Spleen (tissue), 11 donors: ENCODE measurements around the gene PRSS27. TPM values are rescaled to one million over a fixed set of nuclear protein-coding genes. Genes with fewer than 3 reads are reported as not detected.
A peak's percentile ranks its signal among the peaks of the same experiment; 100 is the strongest.

Experiments
- DNase-seq: peaks from one replicate; pipeline ENCODE4 v3.0.0-alpha.2; 2020
- H3K27ac ChIP-seq, 8 donors: fragments of 200-600 bp; sonication (generic) in 7 of 8; 1 replicate in 4 of 8; 2 replicates in 4 of 8; pipeline versions ENCODE4 v1.5.0 to v1.8.0; 2016 to 2021; ENCODE audit warnings: inconsistent platforms in 4 of 8, mild to moderate bottlenecking in 4 of 8, moderate library complexity in 1 of 8
- H3K27me3 ChIP-seq, 7 donors: fragments of 200-600 bp; sonication (generic) in 6 of 7; replicated peaks in 1 of 7; 1 replicate in 4 of 7; 2 replicates in 3 of 7; pipeline versions ENCODE4 v1.5.0 to v1.8.0; 2016 to 2021; ENCODE audit warnings: inconsistent platforms in 3 of 7, mild to moderate bottlenecking in 1 of 7
- H3K36me3 ChIP-seq, 6 donors: fragments of 200-600 bp; sonication (generic) in 5 of 6; 1 replicate in 4 of 6; 2 replicates in 2 of 6; pipeline versions ENCODE4 v1.5.0 to v1.8.0; 2016 to 2021; ENCODE audit warnings: inconsistent platforms in 2 of 6
- H3K4me1 ChIP-seq, 6 donors: fragments of 200-600 bp; sonication (generic) in 5 of 6; 1 replicate in 3 of 6; 2 replicates in 3 of 6; pipeline versions ENCODE4 v1.5.0 to v1.8.0; 2016 to 2021; ENCODE audit warnings: inconsistent platforms in 3 of 6
- H3K4me3 ChIP-seq, 8 donors: fragments of 200-600 bp; sonication (generic) in 7 of 8; 1 replicate in 4 of 8; 2 replicates in 4 of 8; pipeline versions ENCODE4 v1.5.0 to v1.8.0; 2016 to 2021; ENCODE audit warnings: inconsistent platforms in 4 of 8, mild to moderate bottlenecking in 4 of 8, moderate library complexity in 2 of 8
- H3K9me3 ChIP-seq, 8 donors: fragments of 200-600 bp; sonication (generic) in 7 of 8; 1 replicate in 4 of 8; 2 replicates in 4 of 8; pipeline versions ENCODE4 v1.5.0 to v1.8.0; 2016 to 2021; ENCODE audit warnings: inconsistent platforms in 4 of 8
- POLR2A ChIP-seq, 3 donors: fragments of 450-650 bp; IDR thresholded peaks; one replicate each; pipeline ENCODE4 v1.5.1; 2017; ENCODE audit warnings: antibody characterized with exemption in 3 of 3, mild to moderate bottlenecking in 1 of 3
- POLR2AphosphoS5 ChIP-seq, 3 donors: sonication (generic); formaldehyde crosslinking; IDR thresholded peaks; one replicate each; pipeline ENCODE4 v1.5.1; 2017; ENCODE audit warnings: antibody characterized with exemption in 3 of 3
- WGBS, 5 donors: extraction: QIAGEN DNeasy Blood & Tissue Kit in 3 of 5; methylation state at CpG; one replicate each; pipeline versions ENCODE4 v1.1.5 to v1.1.7; 2013 to 2018; 5-methylcytosine and 5-hydroxymethylcytosine counted together
- intact Hi-C: fragments of 100-400 bp; cut with DNase I; formaldehyde crosslinking; loops from one replicate; pipeline ENCODE4 v1.15.0; 2023; ENCODE audit warnings: low total_unique reads
- polyA plus RNA-seq, 3 donors: library from polyadenylated mRNA; stranded (reverse); fragments of 200-250 nt; gene quantifications; one replicate each; pipeline ENCODE4 v1.2.1, GENCODE V29; 2013
- total RNA-seq, 7 donors: library from RNA; depleted of rRNA in 3 of 7; stranded (reverse); fragments of >200 nt in 3 of 7; fragmentation: NEBNext Ultra II Directional in 4 of 7; extraction: Animal tissue kit (Norgen Biotek cat#: 25700) in 4 of 7; gene quantifications; one replicate each; pipeline versions ENCODE4 v1.1.0 to v1.2.1, GENCODE V29; 2016 to 2021
- TF ChIP-seq, protein P1 (sequence below), 11 experiments: fragments of 200-600 bp in 7 of 11; fragments of 450-650 bp in 4 of 11; sonication (generic) in 4 of 11; IDR thresholded peaks in 8 of 11; conservative IDR thresholded peaks in 3 of 11; 1 replicate in 7 of 11; 2 replicates in 4 of 11; pipeline versions ENCODE4 v1.4.0 to v1.8.0; 2016 to 2021; ENCODE audit warnings: antibody characterized with exemption in 11 of 11, inconsistent platforms in 4 of 11, mild to moderate bottlenecking in 1 of 11
- donor health status: healthy with polysubstance abuse.
- donor health status: DM: no; HTN: no; CAD: no; lungs with moderate emphysema.
- donor health status: DM: no; HTN: no; CAD: no.
- donor health status: Bipolar disorder and iron deficiency.
- donor health status: healthy.
- donor health status: DM: no; HTN: no; CAD: no.
- donor health status: DM: yes; HTN: yes; CAD: no.

PRSS27 gene
- total and polyA plus RNA-seq, 10 donors, result 0.84 to 2.1 (median 1.2) TPM

GRCh38 chr16:2751577-2752034 lies 31.6 kb upstream of the PRSS27 start:
- DNase-seq, result peak; percentile 87
- Histone ChIP-seq H3K36me3 (peaks cover 0 to 6% (median 0%) of the 10 kb centered on the region in 6 donors), H3K9me3 (no peaks in the 10 kb centered on the region), H3K27me3 (no peaks in the 10 kb centered on the region), H3K27ac (peak overlapping the region; percentile 98 to 100 (median 100)), H3K4me1 (peaks cover 30 to 51% (median 44%) of the 10 kb centered on the region in 6 donors), H3K4me3 (peak overlapping the region; percentile 63 to 97 (median 86))
- WGBS, 5 donors, result 54 to 71% (median 59%) methylated on average over 19 to 23 of the region's 23 CpGs
- intact Hi-C loops, result no loop called here
- TF ChIP-seq POLR2A (IDR thresholded peaks at IDR 0.05) (no peak), POLR2AphosphoS5 (IDR thresholded peaks at IDR 0.05) (no peak)
- TF ChIP-seq, protein P1, sequence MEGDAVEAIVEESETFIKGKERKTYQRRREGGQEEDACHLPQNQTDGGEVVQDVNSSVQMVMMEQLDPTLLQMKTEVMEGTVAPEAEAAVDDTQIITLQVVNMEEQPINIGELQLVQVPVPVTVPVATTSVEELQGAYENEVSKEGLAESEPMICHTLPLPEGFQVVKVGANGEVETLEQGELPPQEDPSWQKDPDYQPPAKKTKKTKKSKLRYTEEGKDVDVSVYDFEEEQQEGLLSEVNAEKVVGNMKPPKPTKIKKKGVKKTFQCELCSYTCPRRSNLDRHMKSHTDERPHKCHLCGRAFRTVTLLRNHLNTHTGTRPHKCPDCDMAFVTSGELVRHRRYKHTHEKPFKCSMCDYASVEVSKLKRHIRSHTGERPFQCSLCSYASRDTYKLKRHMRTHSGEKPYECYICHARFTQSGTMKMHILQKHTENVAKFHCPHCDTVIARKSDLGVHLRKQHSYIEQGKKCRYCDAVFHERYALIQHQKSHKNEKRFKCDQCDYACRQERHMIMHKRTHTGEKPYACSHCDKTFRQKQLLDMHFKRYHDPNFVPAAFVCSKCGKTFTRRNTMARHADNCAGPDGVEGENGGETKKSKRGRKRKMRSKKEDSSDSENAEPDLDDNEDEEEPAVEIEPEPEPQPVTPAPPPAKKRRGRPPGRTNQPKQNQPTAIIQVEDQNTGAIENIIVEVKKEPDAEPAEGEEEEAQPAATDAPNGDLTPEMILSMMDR (IDR thresholded peaks at IDR 0.05 in 8 of 11, conservative IDR thresholded peaks at IDR 0.05 in 3 of 11), result no peak

- 88 to 94% (median 89%) methylated on average over 6 of the region's 6 CpGs for WGBS, 5 donors
- no peaks in the 10 kb centered on the region for H3K27me3 ChIP-seq
- intact Hi-C loops, result no loop called here
- H3K4me1 ChIP-seq, result peaks cover 14 to 35% (median 27%) of the 10 kb centered on the region in 6 donors
- TF ChIP-seq POLR2A (IDR thresholded peaks at IDR 0.05) (no peak), POLR2AphosphoS5 (IDR thresholded peaks at IDR 0.05) (no peak)
- TF ChIP-seq, protein P1 (IDR thresholded peaks at IDR 0.05 in 8 of 11, conservative IDR thresholded peaks at IDR 0.05 in 3 of 11), result no peak
- H3K4me3 ChIP-seq, result no peak overlapping the region
- no peaks in the 10 kb centered on the region for H3K9me3 ChIP-seq
- H3K36me3 ChIP-seq, result no peaks in the 10 kb centered on the region
- peak; percentile 64 for DNase-seq
- no peak overlapping the region for H3K27ac ChIP-seq
These were observed 29.9 kb upstream of the PRSS27 start for GRCh38 chr16:2749936-2750335.

DNA sequence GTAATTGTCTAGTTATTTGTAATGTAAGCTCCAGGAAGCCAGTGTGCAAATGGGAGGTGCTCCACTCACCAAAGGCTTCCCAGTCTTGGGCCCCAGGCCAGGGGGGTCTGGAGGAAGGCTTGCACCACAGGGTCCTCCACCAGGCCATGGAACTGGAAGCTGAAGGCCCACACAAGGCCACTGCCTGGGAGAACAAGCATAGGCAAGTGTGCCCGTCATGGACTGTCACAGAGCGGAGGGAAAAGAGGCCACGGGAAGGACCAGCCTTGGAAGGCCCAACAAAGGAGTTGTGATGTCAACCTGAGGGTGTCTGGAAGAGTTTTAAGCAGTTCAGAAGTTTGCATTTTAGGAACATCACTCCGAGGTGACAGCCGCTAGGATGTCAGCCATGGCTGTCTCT lies 29.5 kb upstream of the PRSS27 start:
- H3K27me3 ChIP-seq, result no peaks in the 10 kb centered on the region
- 95 to 99% (median 97%) methylated on average over 5 of the region's 5 CpGs for WGBS, 5 donors
- peaks cover 9 to 30% (median 22%) of the 10 kb centered on the region in 6 donors for H3K4me1 ChIP-seq
- TF ChIP-seq, protein P1 (IDR thresholded peaks at IDR 0.05 in 8 of 11, conservative IDR thresholded peaks at IDR 0.05 in 3 of 11), result no peak
- TF ChIP-seq POLR2A (IDR thresholded peaks at IDR 0.05), result no peak
- TF ChIP-seq POLR2AphosphoS5 (IDR thresholded peaks at IDR 0.05), result no peak
- no peaks in the 10 kb centered on the region for H3K9me3 ChIP-seq
- intact Hi-C loops, result no loop called here
- no peak overlapping the region for H3K4me3 ChIP-seq
- H3K27ac ChIP-seq, result no peak overlapping the region
- H3K36me3 ChIP-seq, result no peaks in the 10 kb centered on the region
- peak; percentile 72 for DNase-seq

DNA sequence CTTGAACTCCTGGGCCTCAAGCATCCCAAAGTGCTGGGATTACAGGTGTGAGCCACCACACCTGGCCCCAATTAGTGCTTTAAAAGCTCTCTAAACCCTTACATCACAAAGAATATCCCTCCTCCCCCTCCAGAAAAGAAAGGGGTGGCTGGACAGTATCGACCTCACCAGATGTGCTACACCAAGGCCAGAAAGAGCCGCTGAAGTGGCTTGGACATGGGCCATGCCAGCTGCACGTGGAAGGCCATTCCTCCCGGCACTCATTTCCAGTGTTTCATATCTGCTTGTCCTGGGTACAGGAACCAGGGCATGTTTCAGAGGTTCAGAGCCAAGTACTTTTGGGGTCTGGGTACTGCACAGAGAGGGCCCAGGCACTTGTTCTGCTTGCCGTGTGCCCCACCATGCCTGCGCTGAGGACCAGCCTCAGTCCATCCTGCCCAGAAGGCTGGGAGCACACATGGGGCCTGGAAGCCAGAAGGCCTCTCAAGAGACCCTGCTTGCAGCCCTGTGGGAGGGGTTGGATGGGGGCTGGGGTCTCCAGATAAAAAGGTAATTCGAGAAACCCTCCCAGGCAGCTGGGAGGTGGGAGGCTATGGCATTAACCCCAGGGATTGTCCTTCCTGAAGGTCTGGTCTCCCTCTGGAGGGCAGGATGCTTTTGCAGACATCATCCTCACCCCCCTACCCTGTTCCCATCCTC lies 28.9 kb upstream of the PRSS27 start:
- no peak overlapping the region for H3K27ac ChIP-seq
- no peaks in the 10 kb centered on the region for H3K27me3 ChIP-seq
- H3K4me3 ChIP-seq, result no peak overlapping the region
- WGBS, 5 donors, result 81 to 92% (median 87%) methylated on average over 5 to 7 of the region's 7 CpGs
- peaks cover 4 to 24% (median 17%) of the 10 kb centered on the region in 6 donors for H3K4me1 ChIP-seq
- DNase-seq, result peak; percentile 46
- no peaks in the 10 kb centered on the region for H3K9me3 ChIP-seq
- H3K36me3 ChIP-seq, result no peaks in the 10 kb centered on the region
- TF ChIP-seq POLR2A (IDR thresholded peaks at IDR 0.05) (no peak), POLR2AphosphoS5 (IDR thresholded peaks at IDR 0.05) (no peak)
- TF ChIP-seq, protein P1 (IDR thresholded peaks at IDR 0.05 in 8 of 11, conservative IDR thresholded peaks at IDR 0.05 in 3 of 11), result no peak
- intact Hi-C loops, result no loop called here
